ENCODE results near the gene PATL1.

DNA sequence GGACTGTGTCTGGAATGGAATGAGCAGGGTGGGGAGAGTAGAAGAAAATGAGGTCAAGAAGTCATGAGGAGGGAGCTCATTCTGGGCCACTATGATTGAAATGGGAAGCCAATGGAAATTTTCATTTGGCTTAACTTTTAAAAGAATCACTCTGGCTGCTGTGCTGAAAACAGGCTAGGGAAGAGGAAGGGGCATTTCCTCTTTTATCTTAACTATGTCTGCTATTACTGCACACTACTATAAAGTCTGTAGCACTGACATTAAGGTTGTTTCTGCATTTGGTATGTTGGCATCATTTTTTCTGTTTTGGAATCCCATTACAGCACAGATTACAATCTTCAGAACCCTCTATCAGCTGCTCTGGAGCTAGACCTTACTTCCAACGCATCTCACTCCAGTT lies 8.2 kb downstream of the PATL1 start:
- TF ChIP-seq RFX5 (IDR thresholded peaks at IDR 0.05; ENCODE audit: low read depth, low read length) (no peak), RAD21 (IDR thresholded peaks at IDR 0.05; ENCODE audit: low read length) (no peak), SMC3 (IDR thresholded peaks at IDR 0.05; ENCODE audit: low read depth, low read length) (no peak), BHLHE40 (IDR thresholded peaks at IDR 0.05; ENCODE audit: low read depth, low read length) (no peak), POLR2A (IDR thresholded peaks at IDR 0.05; ENCODE audit: low read depth, low read length) (no peak), MAZ (IDR thresholded peaks at IDR 0.05; ENCODE audit: borderline replicate concordance, low read depth, low read length) (no peak), CEBPB (IDR thresholded peaks at IDR 0.05; ENCODE audit: low read depth, low read length) (no peak), MXI1 (IDR thresholded peaks at IDR 0.05; ENCODE audit: borderline replicate concordance, low read depth, low read length) (no peak), RCOR1 (IDR thresholded peaks at IDR 0.05; ENCODE audit: insufficient replicate concordance, low read length) (no peak), CHD1 (IDR thresholded peaks at IDR 0.05; ENCODE audit: low read depth, low read length) (no peak), FOS (IDR thresholded peaks at IDR 0.05; ENCODE audit: low read depth, low read length) (no peak)
- TF ChIP-seq, protein P1, sequence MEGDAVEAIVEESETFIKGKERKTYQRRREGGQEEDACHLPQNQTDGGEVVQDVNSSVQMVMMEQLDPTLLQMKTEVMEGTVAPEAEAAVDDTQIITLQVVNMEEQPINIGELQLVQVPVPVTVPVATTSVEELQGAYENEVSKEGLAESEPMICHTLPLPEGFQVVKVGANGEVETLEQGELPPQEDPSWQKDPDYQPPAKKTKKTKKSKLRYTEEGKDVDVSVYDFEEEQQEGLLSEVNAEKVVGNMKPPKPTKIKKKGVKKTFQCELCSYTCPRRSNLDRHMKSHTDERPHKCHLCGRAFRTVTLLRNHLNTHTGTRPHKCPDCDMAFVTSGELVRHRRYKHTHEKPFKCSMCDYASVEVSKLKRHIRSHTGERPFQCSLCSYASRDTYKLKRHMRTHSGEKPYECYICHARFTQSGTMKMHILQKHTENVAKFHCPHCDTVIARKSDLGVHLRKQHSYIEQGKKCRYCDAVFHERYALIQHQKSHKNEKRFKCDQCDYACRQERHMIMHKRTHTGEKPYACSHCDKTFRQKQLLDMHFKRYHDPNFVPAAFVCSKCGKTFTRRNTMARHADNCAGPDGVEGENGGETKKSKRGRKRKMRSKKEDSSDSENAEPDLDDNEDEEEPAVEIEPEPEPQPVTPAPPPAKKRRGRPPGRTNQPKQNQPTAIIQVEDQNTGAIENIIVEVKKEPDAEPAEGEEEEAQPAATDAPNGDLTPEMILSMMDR (conservative IDR thresholded peaks at IDR 0.05; ENCODE audit: low read depth, low read length) = no peak
- TF ChIP-seq, protein P2, sequence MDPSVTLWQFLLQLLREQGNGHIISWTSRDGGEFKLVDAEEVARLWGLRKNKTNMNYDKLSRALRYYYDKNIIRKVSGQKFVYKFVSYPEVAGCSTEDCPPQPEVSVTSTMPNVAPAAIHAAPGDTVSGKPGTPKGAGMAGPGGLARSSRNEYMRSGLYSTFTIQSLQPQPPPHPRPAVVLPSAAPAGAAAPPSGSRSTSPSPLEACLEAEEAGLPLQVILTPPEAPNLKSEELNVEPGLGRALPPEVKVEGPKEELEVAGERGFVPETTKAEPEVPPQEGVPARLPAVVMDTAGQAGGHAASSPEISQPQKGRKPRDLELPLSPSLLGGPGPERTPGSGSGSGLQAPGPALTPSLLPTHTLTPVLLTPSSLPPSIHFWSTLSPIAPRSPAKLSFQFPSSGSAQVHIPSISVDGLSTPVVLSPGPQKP (IDR thresholded peaks at IDR 0.05; ENCODE audit: borderline replicate concordance, low read depth, low read length) = no peak
